ENCODE results near the gene FBXO27. TPM values are rescaled to one million over a fixed set of nuclear protein-coding genes. Genes with fewer than 3 reads are reported as not detected.

FBXO27 gene
- polyA plus RNA-seq, 3 donors, result not detected

GRCh38 chr19:39031368-39032062, 834 bp downstream of the FBXO27 start:
- Mint-ChIP-seq H3K4me1 (peaks cover 6% of the 10 kb centered on the region), H3K9me3 (peaks cover 4 to 30% (median 12%) of the 10 kb centered on the region in 7 donors), H3K36me3 (no peaks in the 10 kb centered on the region), H3K4me3 (peak overlapping the region; percentile 45 to 81), H3K27me3 (ENCODE audit: low read depth in 3 of 3) (peaks cover 53 to 68% (median 57%) of the 10 kb centered on the region in 3 donors), H3K27ac (peak overlapping the region in 2 of 7 donors; percentile 30 to 66)
- Histone ChIP-seq H3K9ac (ENCODE audit: insufficient read depth, low read length, poor library complexity, severe bottlenecking) (no peak overlapping the region), H3K79me2 (ENCODE audit: insufficient read depth, low read length) (no peaks in the 10 kb centered on the region), H3K27ac (ENCODE audit: low read depth in 1 of 2, low read length in 2 of 2) (no peak overlapping the region), H2AFZ (ENCODE audit: insufficient read depth, low read depth, low read length, poor library complexity, severe bottlenecking) (peak overlapping the region; percentile 50), H3K27me3 (ENCODE audit: control insufficient read depth in 2 of 2, insufficient read depth in 2 of 2, low read length in 2 of 2) (peaks cover 33 to 35% of the 10 kb centered on the region in 2 donors), H3K4me3 (replicated peaks in 1 of 3; ENCODE audit: low read depth in 2 of 3, low read length in 3 of 3) (peak overlapping the region; percentile 2 to 56 (median 11)), H4K20me1 (ENCODE audit: insufficient read depth, low read length) (no peaks in the 10 kb centered on the region), H3K36me3 (replicated peaks in 1 of 2; ENCODE audit: control insufficient read depth in 1 of 2, insufficient read depth in 2 of 2, low read length in 2 of 2) (no peaks in the 10 kb centered on the region), H3K4me1 (ENCODE audit: control insufficient read depth in 1 of 2, insufficient read depth in 2 of 2, low read length in 2 of 2) (peaks cover 7 to 11% of the 10 kb centered on the region in 2 donors), H3K4me2 (replicated peaks; ENCODE audit: extremely low read depth, low read length, poor library complexity, severe bottlenecking) (peak overlapping the region; percentile 69), H3K9me3 (replicated peaks in 1 of 2; ENCODE audit: control insufficient read depth in 1 of 2, insufficient read depth in 1 of 2, low read length in 2 of 2) (peaks cover 11 to 14% of the 10 kb centered on the region in 2 donors)
- under 1% methylated on average over 47 of the region's 49 CpGs for WGBS (ENCODE audit: insufficient coverage)
- peak in 1 of 3 donors; percentile 7 for DNase-seq
- TF ChIP-seq CTCF (IDR thresholded peaks at IDR 0.05), result no peak
- intact Hi-C loops (cut with micrococcal nuclease), result no loop called here

GRCh38 chr19:39030854-39031367, 1.4 kb downstream of the FBXO27 start:
- no peak for DNase-seq
- peak overlapping the region; percentile 50 for H2AFZ ChIP-seq (ENCODE audit: insufficient read depth, low read depth, low read length, poor library complexity, severe bottlenecking)

More at GRCh38 chr19:39030854-39031367, 1.4 kb downstream of the FBXO27 start:
- H3K27ac Mint-ChIP-seq, result peak overlapping the region in 1 of 7 donors; percentile 62
- no peaks in the 10 kb centered on the region for H3K79me2 ChIP-seq (ENCODE audit: insufficient read depth, low read length)
- peaks cover 33 to 35% of the 10 kb centered on the region in 2 donors for H3K27me3 ChIP-seq (ENCODE audit: control insufficient read depth in 2 of 2, insufficient read depth in 2 of 2, low read length in 2 of 2)
- no peaks in the 10 kb centered on the region for H4K20me1 ChIP-seq (ENCODE audit: insufficient read depth, low read length)
- peaks cover 6% of the 10 kb centered on the region for H3K4me1 Mint-ChIP-seq
- TF ChIP-seq CTCF (IDR thresholded peaks at IDR 0.05), result no peak
- H3K9ac ChIP-seq (ENCODE audit: insufficient read depth, low read length, poor library complexity, severe bottlenecking), result no peak overlapping the region
- no peaks in the 10 kb centered on the region for H3K36me3 Mint-ChIP-seq
- H3K4me3 Mint-ChIP-seq, result peak overlapping the region; percentile 45 to 81
- peaks cover 53 to 65% (median 56%) of the 10 kb centered on the region in 3 donors for H3K27me3 Mint-ChIP-seq (ENCODE audit: low read depth in 3 of 3)
- peaks cover 11 to 14% of the 10 kb centered on the region in 2 donors for H3K9me3 ChIP-seq (replicated peaks in 1 of 2; ENCODE audit: control insufficient read depth in 1 of 2, insufficient read depth in 1 of 2, low read length in 2 of 2)
- H3K27ac ChIP-seq (ENCODE audit: low read depth in 1 of 2, low read length in 2 of 2), result no peak overlapping the region
- intact Hi-C loops (cut with micrococcal nuclease), result no loop called here
- H3K4me3 ChIP-seq (replicated peaks in 1 of 3; ENCODE audit: low read depth in 2 of 3, low read length in 3 of 3), result peak overlapping the region in 1 of 3 experiments; percentile 56
- H3K4me1 ChIP-seq (ENCODE audit: control insufficient read depth in 1 of 2, insufficient read depth in 2 of 2, low read length in 2 of 2), result peaks cover 7 to 11% of the 10 kb centered on the region in 2 donors
- no peaks in the 10 kb centered on the region for H3K36me3 ChIP-seq (replicated peaks in 1 of 2; ENCODE audit: control insufficient read depth in 1 of 2, insufficient read depth in 2 of 2, low read length in 2 of 2)
- WGBS (ENCODE audit: insufficient coverage), result 20% methylated on average over 11 of the region's 11 CpGs
- peaks cover 4 to 36% (median 18%) of the 10 kb centered on the region in 7 donors for H3K9me3 Mint-ChIP-seq
- peak overlapping the region; percentile 69 for H3K4me2 ChIP-seq (replicated peaks; ENCODE audit: extremely low read depth, low read length, poor library complexity, severe bottlenecking)

Data from CD14-positive monocyte (primary cell).